HepG2 (cell line): ENCODE results near the gene CHDH. TPM values are rescaled to one million over a fixed set of nuclear protein-coding genes. Genes with fewer than 3 reads are reported as not detected.

Source experiments
- CAMTA2 ChIP-seq: sonication (generic); formaldehyde crosslinking; IDR thresholded peaks from 2 replicates; pipeline ENCODE4 v1.4.0; 2020; ENCODE audit warnings: mild to moderate bottlenecking, missing genetic modification reagents, borderline replicate concordance
- CHD4 ChIP-seq: fragments of 200-600 bp; sonication (generic); IDR thresholded peaks from 2 replicates; pipeline ENCODE4 v1.7.0; 2017; ENCODE audit warnings: mild to moderate bottlenecking, low read length, borderline replicate concordance
- CREM ChIP-seq, 2 experiments: sonication (generic) in 1 of 2; formaldehyde crosslinking in 1 of 2; IDR thresholded peaks; 2 replicates each; pipeline versions ENCODE4 v1.4.0 to v1.6.1; 2016 to 2020; ENCODE audit warnings: antibody characterized with exemption in 1 of 2, mild to moderate bottlenecking in 1 of 2, missing genetic modification reagents in 1 of 2
- DR1 ChIP-seq: sonication (generic); formaldehyde crosslinking; IDR thresholded peaks from 2 replicates; pipeline ENCODE4 v1.8.0; 2021; ENCODE audit warnings: mild to moderate bottlenecking, missing genetic modification reagents, inconsistent platforms
- KAT2B ChIP-seq: fragments of 150-350 bp; IDR thresholded peaks from 2 replicates; pipeline ENCODE4 v1.6.1; 2014; ENCODE audit warnings: low read depth, low read length, borderline replicate concordance
- KMT2B ChIP-seq: IDR thresholded peaks from 2 replicates; pipeline ENCODE4 v1.6.1; 2016; ENCODE audit warnings: missing genetic modification reagents, missing compliant biosample characterization
- SNAPC2 ChIP-seq: sonication (generic); formaldehyde crosslinking; IDR thresholded peaks from 2 replicates; pipeline ENCODE4 v1.8.1; 2022; ENCODE audit warnings: mild to moderate bottlenecking, missing genetic modification reagents
- polyA plus RNA-seq, 8 experiments: library from polyadenylated mRNA; depleted of rRNA in 3 of 8; stranded (reverse) in 7 of 8; unstranded in 1 of 8; fragments of >200 nt; fragmentation: Illumina TruSeq in 4 of 8; extraction: Trizol in 4 of 8; gene quantifications; 2 replicates each; pipeline versions ENCODE4 v1.2.1 to v1.2.3, GENCODE V29; 2011 to 2016; ENCODE audit warnings: low read depth in 4 of 8, missing spikeins in 1 of 8, mixed read lengths in 1 of 8; ENCODE audit not compliant: insufficient read depth in 1 of 8
- total RNA-seq, 5 experiments: library from RNA; depleted of rRNA; stranded (reverse); fragments of >200 nt; fragmentation: Illumina TruSeq; extraction: Trizol; gene quantifications; 2 replicates each; pipeline ENCODE4 v1.2.3, GENCODE V29; 2016; ENCODE audit warnings: low read depth in 1 of 5
- TF ChIP-seq, protein P1 (sequence below): sonication (generic); formaldehyde crosslinking; IDR thresholded peaks from 2 replicates; pipeline ENCODE4 v1.4.0; 2020; ENCODE audit warnings: mild to moderate bottlenecking, missing genetic modification reagents
- TF ChIP-seq, protein P2 (sequence below): sonication (generic); formaldehyde crosslinking; conservative IDR thresholded peaks from 2 replicates; pipeline ENCODE4 v1.4.0; 2020; ENCODE audit warnings: missing genetic modification reagents
- TF ChIP-seq, protein P3 (sequence below): sonication (generic); formaldehyde crosslinking; IDR thresholded peaks from 2 replicates; pipeline ENCODE4 v1.4.0; 2020; ENCODE audit warnings: missing genetic modification reagents

The CHDH gene
- total and polyA plus RNA-seq, 2 of the 13 experiments (the other 11 are each of a cell fraction or from before 2014, with no cell fraction given) = 28.1 to 48.9 TPM

GRCh38 chr3:53842436-53843194, 3.6 kb downstream of the CHDH start (continued):
- TF ChIP-seq, protein P1, sequence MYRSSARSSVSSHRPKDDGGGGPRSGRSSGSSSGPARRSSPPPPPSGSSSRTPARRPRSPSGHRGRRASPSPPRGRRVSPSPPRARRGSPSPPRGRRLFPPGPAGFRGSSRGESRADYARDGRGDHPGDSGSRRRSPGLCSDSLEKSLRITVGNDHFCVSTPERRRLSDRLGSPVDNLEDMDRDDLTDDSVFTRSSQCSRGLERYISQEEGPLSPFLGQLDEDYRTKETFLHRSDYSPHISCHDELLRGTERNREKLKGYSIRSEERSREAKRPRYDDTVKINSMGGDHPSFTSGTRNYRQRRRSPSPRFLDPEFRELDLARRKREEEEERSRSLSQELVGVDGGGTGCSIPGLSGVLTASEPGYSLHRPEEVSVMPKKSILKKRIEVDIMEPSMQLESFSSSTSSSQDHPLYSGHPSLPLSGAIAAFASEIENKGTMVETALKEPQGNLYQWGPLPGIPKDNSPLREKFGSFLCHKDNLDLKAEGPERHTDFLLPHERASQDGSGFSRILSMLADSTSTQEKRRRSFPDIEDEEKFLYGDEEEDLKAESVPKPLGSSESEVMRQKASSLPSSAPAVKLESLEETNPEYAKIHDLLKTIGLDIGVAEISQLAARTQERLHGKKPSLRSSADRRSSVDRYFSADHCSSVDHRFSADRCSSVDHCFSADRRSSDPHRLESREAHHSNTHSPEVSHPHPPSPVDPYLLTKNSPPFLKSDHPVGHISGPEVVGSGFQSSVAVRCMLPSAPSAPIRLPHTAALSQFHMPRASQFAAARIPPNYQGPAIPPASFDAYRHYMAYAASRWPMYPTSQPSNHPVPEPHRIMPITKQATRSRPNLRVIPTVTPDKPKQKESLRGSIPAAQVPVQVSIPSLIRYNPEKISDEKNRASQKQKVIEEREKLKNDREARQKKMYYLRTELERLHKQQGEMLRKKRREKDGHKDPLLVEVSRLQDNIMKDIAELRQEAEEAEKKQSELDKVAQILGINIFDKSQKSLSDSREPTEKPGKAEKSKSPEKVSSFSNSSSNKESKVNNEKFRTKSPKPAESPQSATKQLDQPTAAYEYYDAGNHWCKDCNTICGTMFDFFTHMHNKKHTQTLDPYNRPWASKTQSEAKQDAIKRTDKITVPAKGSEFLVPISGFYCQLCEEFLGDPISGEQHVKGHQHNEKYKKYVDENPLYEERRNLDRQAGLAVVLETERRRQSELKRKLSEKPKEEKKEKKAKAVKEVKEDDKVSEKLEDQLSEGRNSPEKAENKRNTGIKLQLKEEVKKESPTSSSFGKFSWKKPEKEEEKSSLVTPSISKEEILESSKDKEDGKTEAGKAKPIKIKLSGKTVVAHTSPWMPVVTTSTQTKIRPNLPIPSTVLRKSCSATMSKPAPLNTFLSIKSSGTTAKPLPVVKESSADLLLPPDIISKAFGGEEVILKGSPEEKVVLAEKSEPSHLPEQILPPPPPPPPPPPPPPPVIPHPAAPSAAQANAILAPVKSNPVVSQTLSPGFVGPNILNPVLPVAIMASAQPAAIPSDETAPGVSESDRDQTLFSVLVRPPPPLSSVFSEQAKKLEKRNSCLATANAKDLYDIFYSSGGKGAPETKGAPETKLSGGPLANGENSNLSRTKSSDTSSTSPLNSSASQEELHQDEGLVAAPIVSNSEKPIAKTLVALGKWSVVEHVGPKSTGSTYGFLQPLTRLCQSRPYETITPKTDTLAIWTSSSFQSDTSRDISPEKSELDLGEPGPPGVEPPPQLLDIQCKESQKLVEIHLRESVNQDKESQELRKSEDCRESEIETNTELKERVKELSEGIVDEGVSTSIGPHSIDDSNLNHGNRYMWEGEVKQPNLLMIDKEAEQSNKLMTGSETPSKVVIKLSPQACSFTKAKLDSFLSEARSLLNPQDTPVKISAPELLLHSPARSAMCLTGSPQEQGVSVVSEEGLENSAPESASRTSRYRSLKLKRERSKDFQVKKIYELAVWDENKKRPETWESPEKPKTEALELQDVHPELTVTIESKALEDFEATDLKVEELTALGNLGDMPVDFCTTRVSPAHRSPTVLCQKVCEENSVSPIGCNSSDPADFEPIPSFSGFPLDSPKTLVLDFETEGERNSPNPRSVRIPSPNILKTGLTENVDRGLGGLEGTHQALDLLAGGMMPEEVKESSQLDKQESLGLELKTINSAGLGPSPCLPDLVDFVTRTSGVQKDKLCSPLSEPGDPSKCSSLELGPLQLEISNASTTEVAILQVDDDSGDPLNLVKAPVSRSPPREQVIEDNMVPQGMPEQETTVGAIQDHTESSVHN = no peak
- TF ChIP-seq SNAPC2 = peak; percentile 20; the same call in 1 of the 2 replicates
- no peak for TF ChIP-seq KAT2B
- TF ChIP-seq, protein P2, sequence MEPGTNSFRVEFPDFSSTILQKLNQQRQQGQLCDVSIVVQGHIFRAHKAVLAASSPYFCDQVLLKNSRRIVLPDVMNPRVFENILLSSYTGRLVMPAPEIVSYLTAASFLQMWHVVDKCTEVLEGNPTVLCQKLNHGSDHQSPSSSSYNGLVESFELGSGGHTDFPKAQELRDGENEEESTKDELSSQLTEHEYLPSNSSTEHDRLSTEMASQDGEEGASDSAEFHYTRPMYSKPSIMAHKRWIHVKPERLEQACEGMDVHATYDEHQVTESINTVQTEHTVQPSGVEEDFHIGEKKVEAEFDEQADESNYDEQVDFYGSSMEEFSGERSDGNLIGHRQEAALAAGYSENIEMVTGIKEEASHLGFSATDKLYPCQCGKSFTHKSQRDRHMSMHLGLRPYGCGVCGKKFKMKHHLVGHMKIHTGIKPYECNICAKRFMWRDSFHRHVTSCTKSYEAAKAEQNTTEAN (CRISPR knock-in tag) = peak; percentile 77
- TF ChIP-seq CHD4 = no peak
- TF ChIP-seq, protein P3, sequence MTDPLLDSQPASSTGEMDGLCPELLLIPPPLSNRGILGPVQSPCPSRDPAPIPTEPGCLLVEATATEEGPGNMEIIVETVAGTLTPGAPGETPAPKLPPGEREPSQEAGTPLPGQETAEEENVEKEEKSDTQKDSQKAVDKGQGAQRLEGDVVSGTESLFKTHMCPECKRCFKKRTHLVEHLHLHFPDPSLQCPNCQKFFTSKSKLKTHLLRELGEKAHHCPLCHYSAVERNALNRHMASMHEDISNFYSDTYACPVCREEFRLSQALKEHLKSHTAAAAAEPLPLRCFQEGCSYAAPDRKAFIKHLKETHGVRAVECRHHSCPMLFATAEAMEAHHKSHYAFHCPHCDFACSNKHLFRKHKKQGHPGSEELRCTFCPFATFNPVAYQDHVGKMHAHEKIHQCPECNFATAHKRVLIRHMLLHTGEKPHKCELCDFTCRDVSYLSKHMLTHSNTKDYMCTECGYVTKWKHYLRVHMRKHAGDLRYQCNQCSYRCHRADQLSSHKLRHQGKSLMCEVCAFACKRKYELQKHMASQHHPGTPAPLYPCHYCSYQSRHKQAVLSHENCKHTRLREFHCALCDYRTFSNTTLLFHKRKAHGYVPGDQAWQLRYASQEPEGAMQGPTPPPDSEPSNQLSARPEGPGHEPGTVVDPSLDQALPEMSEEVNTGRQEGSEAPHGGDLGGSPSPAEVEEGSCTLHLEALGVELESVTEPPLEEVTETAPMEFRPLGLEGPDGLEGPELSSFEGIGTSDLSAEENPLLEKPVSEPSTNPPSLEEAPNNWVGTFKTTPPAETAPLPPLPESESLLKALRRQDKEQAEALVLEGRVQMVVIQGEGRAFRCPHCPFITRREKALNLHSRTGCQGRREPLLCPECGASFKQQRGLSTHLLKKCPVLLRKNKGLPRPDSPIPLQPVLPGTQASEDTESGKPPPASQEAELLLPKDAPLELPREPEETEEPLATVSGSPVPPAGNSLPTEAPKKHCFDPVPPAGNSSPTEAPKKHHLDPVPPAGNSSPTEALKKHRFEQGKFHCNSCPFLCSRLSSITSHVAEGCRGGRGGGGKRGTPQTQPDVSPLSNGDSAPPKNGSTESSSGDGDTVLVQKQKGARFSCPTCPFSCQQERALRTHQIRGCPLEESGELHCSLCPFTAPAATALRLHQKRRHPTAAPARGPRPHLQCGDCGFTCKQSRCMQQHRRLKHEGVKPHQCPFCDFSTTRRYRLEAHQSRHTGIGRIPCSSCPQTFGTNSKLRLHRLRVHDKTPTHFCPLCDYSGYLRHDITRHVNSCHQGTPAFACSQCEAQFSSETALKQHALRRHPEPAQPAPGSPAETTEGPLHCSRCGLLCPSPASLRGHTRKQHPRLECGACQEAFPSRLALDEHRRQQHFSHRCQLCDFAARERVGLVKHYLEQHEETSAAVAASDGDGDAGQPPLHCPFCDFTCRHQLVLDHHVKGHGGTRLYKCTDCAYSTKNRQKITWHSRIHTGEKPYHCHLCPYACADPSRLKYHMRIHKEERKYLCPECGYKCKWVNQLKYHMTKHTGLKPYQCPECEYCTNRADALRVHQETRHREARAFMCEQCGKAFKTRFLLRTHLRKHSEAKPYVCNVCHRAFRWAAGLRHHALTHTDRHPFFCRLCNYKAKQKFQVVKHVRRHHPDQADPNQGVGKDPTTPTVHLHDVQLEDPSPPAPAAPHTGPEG = peak; percentile 63; the same call in 1 of the 2 replicates
- TF ChIP-seq CAMTA2 (CRISPR knock-in tag) = no peak
- peak; percentile 75; the same call in 1 of the 2 replicates for TF ChIP-seq CREM (IDR thresholded peaks at IDR 0.05)
- no peak for TF ChIP-seq CREM (CRISPR knock-in tag; IDR thresholded peaks at IDR 0.05)
- TF ChIP-seq DR1 = peak; percentile 46; the same call in 1 of the 2 replicates
- TF ChIP-seq KMT2B (CRISPR knock-in tag) = no peak
